Lower leg skin (tissue), 4 donors: ENCODE data around the gene ITGA2B. TPM values are rescaled to one million over a fixed set of nuclear protein-coding genes. Genes with fewer than 3 reads are reported as not detected.
"Not testable (repeated sequence)": the region's sequence is repeated elsewhere in the genome, so short reads cannot be mapped to it uniquely, and the experiment has no call there.

Source experiments
- DNase-seq, 2 donors: peaks; one replicate each; pipeline ENCODE4 v3.0.0-alpha.2; 2019; ENCODE audit warnings: low spot score in 2 of 2
- H3K4me3 ChIP-seq: fragments of 200-600 bp; sonication (generic); 2 replicates; pipeline ENCODE4 v1.5.1; 2017; ENCODE audit warnings: mild to moderate bottlenecking, low read depth; ENCODE audit not compliant: poor library complexity, severe bottlenecking
- CTCF ChIP-seq, 3 donors: fragments of 450-650 bp; IDR thresholded peaks; one replicate each; pipeline ENCODE4 v1.5.1; 2016; ENCODE audit warnings: antibody characterized with exemption in 3 of 3, mild to moderate bottlenecking in 3 of 3, moderate library complexity in 2 of 3
- POLR2A ChIP-seq, 2 donors: fragments of 450-650 bp; IDR thresholded peaks; one replicate each; pipeline ENCODE4 v1.6.1; 2016 to 2017; ENCODE audit warnings: antibody characterized with exemption in 2 of 2, mild to moderate bottlenecking in 1 of 2, moderate library complexity in 1 of 2
- WGBS, 2 donors: methylation state at CpG; one replicate each; pipeline ENCODE4 v1.1.5; 2018; 5-methylcytosine and 5-hydroxymethylcytosine counted together
- intact Hi-C: fragments of 100-400 bp; cut with DNase I; formaldehyde crosslinking; loops from one replicate; pipeline ENCODE4 v1.15.0; 2023; ENCODE audit warnings: low total_unique reads
- total RNA-seq, 4 donors: library from RNA; depleted of rRNA; stranded (reverse); fragments of >200 nt; gene quantifications; one replicate each; pipeline ENCODE4 v1.1.0, GENCODE V29; 2016

The ITGA2B gene
- total RNA-seq, 4 donors from 2014 or later, result 0.10 to 0.30 TPM; not detected in 2

- no peak for TF ChIP-seq POLR2A (IDR thresholded peaks at IDR 0.05)
- no peak for TF ChIP-seq CTCF (IDR thresholded peaks at IDR 0.05)
- intact Hi-C loops, result no loop called here
Observed at GRCh38 chr17:44343510-44344209, 45.8 kb downstream of the ITGA2B start.

DNA sequence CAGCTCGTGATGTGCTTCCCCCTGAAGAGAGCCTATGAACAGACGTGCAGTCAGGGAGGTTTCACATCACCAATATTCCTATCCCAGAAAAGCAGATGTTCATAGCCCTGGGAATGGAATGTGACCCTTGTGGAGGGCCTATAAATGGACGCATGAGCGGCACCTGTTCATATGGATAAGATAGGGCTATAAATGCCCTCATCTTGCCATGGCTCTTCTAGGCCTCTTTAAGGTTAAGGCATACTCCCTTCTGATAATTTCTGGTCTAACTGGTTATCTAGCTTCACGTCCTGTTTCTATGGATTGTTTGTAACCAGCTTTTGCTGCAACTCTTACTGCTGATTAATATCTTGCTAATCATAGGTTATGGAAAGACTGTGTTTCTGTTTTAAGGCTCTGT, 48.9 kb downstream of the ITGA2B start:
- intact Hi-C loops, DNase-seq, H3K4me3 ChIP-seq: not testable (repeated sequence)
- WGBS, 2 donors, result 58 to 70% methylated on average over 5 of the region's 5 CpGs

More at GRCh38 chr17:44343510-44344209, 45.8 kb downstream of the ITGA2B start:
- H3K4me3 ChIP-seq, result no peak overlapping the region
- 37 to 56% methylated on average over 11 of the region's 11 CpGs for WGBS, 2 donors
- no peak for DNase-seq

GRCh38 chr17:44338702-44339101, 50.7 kb downstream of the ITGA2B start:
- no peak for TF ChIP-seq POLR2A (IDR thresholded peaks at IDR 0.05)
- TF ChIP-seq CTCF (IDR thresholded peaks at IDR 0.05), result no peak
- DNase-seq, result no peak
- WGBS, 2 donors, result 45 to 48% methylated on average over 5 to 6 of the region's 6 CpGs
- H3K4me3 ChIP-seq, result no peak overlapping the region
- intact Hi-C loops, result no loop called here

- intact Hi-C loops, result no loop called here
- DNase-seq, result no peak
- H3K4me3 ChIP-seq, result no peak overlapping the region
- TF ChIP-seq CTCF (IDR thresholded peaks at IDR 0.05), result no peak
- TF ChIP-seq POLR2A (IDR thresholded peaks at IDR 0.05), result no peak
- WGBS, 2 donors, result 45 to 58% methylated on average over 5 of the region's 5 CpGs
Observed at GRCh38 chr17:44335968-44336367, 53.5 kb downstream of the ITGA2B start.

DNA sequence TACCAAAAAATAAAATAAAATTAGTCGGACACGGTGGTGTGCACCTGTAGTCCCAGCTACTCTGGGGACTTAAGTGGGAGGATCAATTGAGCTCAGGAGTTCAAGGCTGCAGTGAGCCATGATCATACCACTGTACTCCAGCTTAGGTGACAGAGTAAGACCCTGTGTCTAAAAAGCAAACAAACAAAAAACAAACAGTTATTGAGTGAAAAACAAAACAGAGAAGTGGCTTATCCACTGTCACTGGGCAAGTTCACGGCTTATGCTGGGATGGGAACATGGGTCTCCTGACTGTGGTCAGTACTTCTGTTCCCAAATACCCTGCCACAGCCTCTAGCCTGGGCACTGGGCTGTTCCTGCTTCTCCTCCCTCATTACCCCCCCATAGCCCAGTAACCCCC, 53.9 kb downstream of the ITGA2B start:
- 79 to 83% methylated on average over 3 of the region's 3 CpGs for WGBS, 2 donors
- DNase-seq, result no peak
- intact Hi-C loops, result no loop called here
- TF ChIP-seq POLR2A (IDR thresholded peaks at IDR 0.05) (no peak), CTCF (IDR thresholded peaks at IDR 0.05) (no peak)
- no peak overlapping the region for H3K4me3 ChIP-seq

GRCh38 chr17:44334727-44335126, 54.7 kb downstream of the ITGA2B start:
- TF ChIP-seq CTCF (IDR thresholded peaks at IDR 0.05) (no peak), POLR2A (IDR thresholded peaks at IDR 0.05) (no peak)
- intact Hi-C loops, result no loop called here
- no peak overlapping the region for H3K4me3 ChIP-seq
- DNase-seq, result no peak
- 54 to 66% methylated on average over 3 of the region's 3 CpGs for WGBS, 2 donors
